Kidney epithelial cell (primary cell): ENCODE data around the gene ZNF366. TPM values are rescaled to one million over a fixed set of nuclear protein-coding genes. Genes with fewer than 3 reads are reported as not detected.

Experiments used
- DNase-seq: peaks from one replicate; pipeline ENCODE4 v3.0.0-alpha.2; 2010; ENCODE audit warnings: low read depth
- H3K27me3 ChIP-seq: 2 replicates; pipeline ENCODE4 v1.6.0; 2011; ENCODE audit warnings: low read length; ENCODE audit not compliant: control insufficient read depth, insufficient read depth
- H3K36me3 ChIP-seq: 2 replicates; pipeline ENCODE4 v1.5.1; 2011; ENCODE audit warnings: low read length; ENCODE audit not compliant: control insufficient read depth, insufficient read depth
- H3K4me3 ChIP-seq: 2 replicates; pipeline ENCODE4 v1.5.1; 2011; ENCODE audit warnings: low read depth, mild to moderate bottlenecking, control low read depth, low read length
- total RNA-seq: library from RNA; depleted of rRNA; stranded (reverse); fragments of >200 nt; gene quantifications from 2 replicates; pipeline ENCODE4 v1.2.3, GENCODE V29; 2015
- TF ChIP-seq, protein P1 (sequence below): IDR thresholded peaks from 2 replicates; pipeline ENCODE4 v1.5.1; 2011; ENCODE audit warnings: mild to moderate bottlenecking, moderate library complexity, low read length, control low read depth, inconsistent platforms; ENCODE audit not compliant: insufficient read depth, poor library complexity, severe bottlenecking

The ZNF366 gene
- total RNA-seq, 1 donor from 2014 or later: 0.13 TPM

DNA sequence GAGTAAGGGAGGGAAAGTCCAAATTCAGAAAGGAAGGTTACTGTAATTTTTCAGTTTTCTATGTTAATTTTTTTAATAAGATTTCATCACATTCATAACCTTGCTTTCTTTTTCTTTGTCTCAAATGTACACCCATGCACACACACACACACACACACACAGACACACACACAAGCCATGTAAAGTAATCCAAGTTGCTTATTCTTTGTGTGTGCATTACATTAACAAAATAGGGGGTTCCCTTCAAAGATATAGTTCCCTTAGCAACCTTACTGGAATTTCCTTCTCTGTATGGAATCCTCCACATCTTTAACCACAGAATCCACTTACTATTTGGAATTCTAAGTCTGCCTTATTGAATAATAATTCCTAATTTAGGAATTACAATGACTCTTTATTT lies 32.7 kb downstream of the ZNF366 start:
- no peaks in the 10 kb centered on the region for H3K27me3 ChIP-seq
- TF ChIP-seq, protein P1, sequence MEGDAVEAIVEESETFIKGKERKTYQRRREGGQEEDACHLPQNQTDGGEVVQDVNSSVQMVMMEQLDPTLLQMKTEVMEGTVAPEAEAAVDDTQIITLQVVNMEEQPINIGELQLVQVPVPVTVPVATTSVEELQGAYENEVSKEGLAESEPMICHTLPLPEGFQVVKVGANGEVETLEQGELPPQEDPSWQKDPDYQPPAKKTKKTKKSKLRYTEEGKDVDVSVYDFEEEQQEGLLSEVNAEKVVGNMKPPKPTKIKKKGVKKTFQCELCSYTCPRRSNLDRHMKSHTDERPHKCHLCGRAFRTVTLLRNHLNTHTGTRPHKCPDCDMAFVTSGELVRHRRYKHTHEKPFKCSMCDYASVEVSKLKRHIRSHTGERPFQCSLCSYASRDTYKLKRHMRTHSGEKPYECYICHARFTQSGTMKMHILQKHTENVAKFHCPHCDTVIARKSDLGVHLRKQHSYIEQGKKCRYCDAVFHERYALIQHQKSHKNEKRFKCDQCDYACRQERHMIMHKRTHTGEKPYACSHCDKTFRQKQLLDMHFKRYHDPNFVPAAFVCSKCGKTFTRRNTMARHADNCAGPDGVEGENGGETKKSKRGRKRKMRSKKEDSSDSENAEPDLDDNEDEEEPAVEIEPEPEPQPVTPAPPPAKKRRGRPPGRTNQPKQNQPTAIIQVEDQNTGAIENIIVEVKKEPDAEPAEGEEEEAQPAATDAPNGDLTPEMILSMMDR: no peak
- no peaks in the 10 kb centered on the region for H3K36me3 ChIP-seq
- no peak overlapping the region for H3K4me3 ChIP-seq
- no peak for DNase-seq

DNA sequence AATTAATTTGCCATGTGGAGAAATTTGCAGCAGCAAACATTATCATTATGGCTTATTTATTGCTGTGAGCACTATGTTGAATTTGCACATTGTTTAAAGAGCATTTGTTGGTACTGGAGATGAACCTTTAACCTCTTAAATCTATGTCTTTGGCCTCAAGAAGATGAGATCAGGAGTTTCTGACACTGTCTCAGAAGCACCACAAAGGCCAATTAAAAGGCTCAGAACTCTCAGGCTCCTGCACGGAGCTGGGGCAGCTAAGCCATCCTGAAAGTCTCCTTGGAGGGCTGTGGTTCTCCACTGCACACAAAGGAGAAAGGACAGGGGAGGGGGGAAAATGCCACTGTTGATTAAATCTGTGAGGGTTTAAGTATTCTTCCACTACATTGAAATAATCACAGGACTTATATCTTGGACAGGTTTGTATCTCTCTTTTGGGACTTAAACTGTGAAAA lies 33.1 kb downstream of the ZNF366 start:
- no peaks in the 10 kb centered on the region for H3K36me3 ChIP-seq
- no peaks in the 10 kb centered on the region for H3K27me3 ChIP-seq
- TF ChIP-seq, protein P1: no peak
- H3K4me3 ChIP-seq: no peak overlapping the region
- no peak for DNase-seq

- no peak for DNase-seq
- TF ChIP-seq, protein P1: no peak
- H3K4me3 ChIP-seq: no peak overlapping the region
Observed at GRCh38 chr5:72472666-72473422, 34.4 kb downstream of the ZNF366 start.

GRCh38 chr5:72472031-72472430 lies 35.2 kb downstream of the ZNF366 start:
- TF ChIP-seq, protein P1: no peak
- no peaks in the 10 kb centered on the region for H3K36me3 ChIP-seq
- no peak for DNase-seq
- H3K27me3 ChIP-seq: no peaks in the 10 kb centered on the region
- no peak overlapping the region for H3K4me3 ChIP-seq

More at GRCh38 chr5:72472666-72473422, 34.4 kb downstream of the ZNF366 start:
- Histone ChIP-seq H3K27me3 (no peaks in the 10 kb centered on the region), H3K36me3 (no peaks in the 10 kb centered on the region)

DNA sequence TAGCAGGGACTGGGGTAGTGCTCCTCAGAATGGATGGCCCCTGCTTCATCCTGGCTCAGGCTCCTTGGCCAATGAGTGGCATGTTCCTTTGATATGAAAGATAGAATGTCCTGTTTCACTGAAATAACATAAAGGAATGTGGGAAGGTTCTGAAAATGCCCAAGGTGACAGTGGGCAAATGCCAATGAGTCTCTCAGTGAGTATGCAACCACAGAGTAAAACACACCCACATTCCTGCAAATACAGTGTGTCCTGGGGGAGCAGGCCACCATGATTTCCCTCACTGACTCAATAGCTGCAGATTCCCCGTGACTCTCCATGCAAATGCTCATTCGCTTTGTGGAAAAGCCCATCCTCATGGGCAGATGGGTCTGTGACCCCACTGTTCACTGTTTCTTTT lies 36.4 kb downstream of the ZNF366 start:
- peak; percentile 61 for DNase-seq
- Histone ChIP-seq H3K4me3 (no peak overlapping the region), H3K36me3 (no peaks in the 10 kb centered on the region), H3K27me3 (no peaks in the 10 kb centered on the region)
- TF ChIP-seq, protein P1: no peak

DNA sequence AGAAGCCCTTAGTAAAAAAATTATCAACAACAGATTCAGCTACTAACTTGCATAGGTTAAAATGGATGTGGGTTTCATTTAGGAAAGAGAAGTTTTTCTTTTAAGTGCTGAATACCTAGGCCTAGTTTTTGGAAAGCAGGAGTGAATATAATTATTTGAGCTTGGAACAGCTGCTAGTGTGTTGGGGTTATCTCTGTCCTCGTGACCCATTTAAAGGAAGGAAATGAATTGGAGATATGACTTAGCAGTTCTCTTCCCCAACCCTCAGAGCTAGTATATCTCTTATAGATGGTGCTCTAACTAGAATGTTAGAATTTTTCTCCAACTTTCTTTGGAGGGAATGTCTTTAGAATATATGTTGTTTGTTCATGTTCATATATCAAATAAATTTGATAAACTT lies 38.6 kb downstream of the ZNF366 start:
- DNase-seq: no peak
- Histone ChIP-seq H3K4me3 (no peak overlapping the region), H3K36me3 (no peaks in the 10 kb centered on the region), H3K27me3 (no peaks in the 10 kb centered on the region)
- TF ChIP-seq, protein P1: no peak
